SIG-M5 treated with dmso at 0.1 percent for 504 hours (cell line): ENCODE measurements around the gene TRIB2.

Experiments
- DNase-seq: peaks from one replicate; lab custom pipeline; 2025; ENCODE audit not compliant: unreplicated experiment; lab: John Stamatoyannopoulos, UW

Gene TRIB2

DNA sequence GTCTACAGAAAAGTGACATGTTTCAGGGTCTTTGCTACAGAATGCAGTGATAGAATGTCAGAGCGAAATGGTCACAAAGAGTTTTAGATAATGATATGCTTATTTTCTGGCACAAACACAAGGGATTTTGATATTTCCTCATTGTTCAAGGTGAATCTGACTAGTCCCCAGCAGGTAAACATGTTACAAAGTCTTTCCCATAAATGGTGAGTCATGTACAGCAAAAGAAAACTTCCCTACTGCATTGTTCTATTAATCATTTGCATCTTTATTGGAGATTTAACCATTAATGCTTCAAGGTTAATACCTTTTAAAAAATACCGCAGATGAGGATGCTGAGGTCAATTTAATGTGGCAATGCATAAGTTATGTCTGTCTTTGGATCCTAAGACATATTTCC lies 19.1 kb upstream of the TRIB2 start:
- no peak for DNase-seq

DNA sequence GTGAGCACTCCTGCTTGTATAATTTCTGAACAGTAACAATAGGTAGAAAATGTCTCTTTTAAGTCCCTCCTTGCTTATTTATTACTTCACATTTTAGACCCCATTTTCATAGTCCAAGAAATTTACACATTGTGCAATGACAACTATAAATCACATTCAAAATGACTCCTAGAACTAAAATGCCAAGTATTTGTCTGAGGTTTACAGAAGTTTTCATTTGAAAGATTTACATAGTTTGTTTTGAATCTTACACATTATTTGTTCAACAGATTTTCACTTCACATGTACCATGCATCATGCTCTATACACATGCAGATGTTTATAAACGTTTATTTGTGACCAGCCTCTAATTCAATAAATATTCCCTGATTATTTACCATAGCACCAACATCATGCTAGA lies 15.7 kb upstream of the TRIB2 start:
- DNase-seq = no peak

DNA sequence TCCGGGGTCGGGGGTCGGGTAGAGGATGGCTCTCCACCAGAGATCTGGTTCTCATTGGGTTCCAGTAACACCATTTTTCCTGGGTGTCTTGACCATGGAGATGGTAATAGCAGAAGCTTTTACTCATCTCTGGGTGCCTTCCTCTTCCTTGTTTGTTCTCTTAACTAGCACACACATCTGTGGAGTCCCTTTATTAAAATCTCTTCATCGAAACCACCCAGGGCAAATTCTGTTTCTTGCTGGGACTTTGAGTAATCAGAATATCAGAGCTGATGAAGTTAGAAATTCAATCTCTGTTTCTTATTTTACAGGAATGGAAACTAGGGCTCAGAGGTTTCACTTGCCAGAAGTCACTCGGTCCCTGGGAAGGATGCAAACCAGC lies 15.0 kb upstream of the TRIB2 start:
- DNase-seq = no peak

DNA sequence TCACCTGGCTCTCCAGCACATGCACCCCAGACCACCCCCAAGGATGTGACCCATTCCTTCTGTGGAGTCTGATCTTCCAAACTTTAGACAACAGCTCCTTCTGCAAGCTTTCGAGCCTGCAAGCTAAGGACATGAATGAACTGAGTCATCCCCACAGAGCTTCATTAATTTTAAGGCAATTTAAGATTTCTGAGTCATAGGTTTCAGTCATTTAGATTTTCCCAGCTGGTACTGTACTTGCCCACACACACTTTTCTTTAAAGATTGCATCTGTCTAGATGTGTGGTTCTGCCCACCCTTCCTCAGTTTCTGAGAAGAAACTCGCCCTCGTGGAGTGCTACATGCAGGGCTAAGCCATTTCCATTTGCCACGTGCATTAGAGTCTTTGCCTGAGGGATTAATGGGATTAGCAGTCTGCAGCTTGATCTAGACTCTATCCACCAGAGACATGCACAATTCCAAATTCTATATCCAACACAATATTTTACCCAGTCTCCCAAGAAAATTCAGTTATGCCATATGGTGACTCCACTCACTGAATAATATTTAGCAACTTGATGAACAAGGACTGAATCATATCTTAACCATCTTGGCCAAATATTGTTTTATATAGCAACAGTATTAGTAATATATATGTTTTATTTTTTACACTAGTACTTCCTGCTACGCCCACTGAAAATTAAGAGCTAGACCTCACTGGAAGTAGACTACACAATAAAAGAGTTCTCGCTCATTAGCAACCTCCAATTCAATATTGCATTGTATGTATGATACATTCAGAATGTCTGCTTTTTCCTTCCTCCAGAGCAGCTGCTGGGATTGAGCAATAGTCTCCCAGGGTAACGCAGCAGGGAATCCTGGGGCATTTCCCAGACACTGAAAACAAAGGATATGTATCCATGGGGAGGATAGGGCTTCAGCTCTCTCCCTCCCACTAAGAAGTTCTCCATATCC lies 14.3 kb upstream of the TRIB2 start:
- peak; percentile 32 for DNase-seq

DNA sequence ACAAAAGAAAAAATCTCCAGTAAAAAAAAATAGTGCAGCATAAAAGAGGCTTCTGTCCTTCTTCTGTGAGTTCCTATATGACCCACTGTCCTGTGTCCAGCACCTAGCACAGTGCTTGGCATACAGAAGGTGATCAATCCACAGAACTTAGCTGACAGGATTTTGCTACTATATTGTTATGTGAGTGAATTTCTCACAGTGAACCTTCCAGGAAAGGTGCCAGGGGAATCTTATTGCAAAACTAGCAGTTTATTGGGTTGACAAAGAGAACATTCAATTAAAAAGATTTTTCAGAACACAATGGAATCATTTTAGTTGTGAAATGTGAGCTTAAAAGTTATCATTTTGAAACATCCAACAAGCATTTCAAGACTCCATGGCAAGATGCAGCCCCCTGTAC lies 12.4 kb upstream of the TRIB2 start:
- DNase-seq = no peak

DNA sequence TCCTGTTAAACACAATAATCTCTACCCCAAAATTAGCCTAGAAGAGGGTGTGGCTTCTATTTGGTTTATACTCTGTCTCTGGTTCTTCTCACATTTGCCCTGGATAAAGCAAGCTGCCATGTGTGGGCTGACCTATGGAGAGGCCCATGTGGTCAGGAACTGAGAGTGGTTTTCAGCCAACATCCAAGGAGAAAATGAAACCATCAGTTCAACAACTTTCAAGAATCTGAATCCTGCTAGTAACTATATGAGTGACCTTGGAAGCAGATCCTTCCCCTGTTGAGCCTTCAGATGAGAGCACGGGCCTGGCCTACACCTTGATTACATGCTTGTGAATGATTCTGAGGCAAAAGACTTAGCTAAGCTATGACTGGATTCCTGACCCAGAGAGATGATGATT lies 11.5 kb upstream of the TRIB2 start:
- DNase-seq = no peak

DNA sequence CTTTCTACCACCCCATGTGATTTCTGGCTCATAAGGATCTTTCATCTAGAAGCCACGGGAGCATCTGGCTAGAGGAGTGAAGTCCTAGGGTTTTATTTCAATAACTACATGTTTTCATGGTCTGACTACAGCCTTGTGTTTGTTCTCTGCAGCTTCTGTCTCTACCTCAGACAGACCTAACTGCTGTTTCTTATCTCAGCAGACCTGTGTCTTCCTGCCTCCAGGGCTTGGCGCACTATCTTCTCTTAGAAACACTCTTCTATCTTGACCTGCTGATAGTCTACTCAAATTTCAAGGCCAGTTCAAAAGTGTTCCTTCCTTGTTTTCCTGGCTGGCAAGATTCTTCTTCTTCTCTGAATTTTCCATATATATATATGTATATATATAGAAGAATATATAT lies 11.0 kb upstream of the TRIB2 start:
- no peak for DNase-seq

DNA sequence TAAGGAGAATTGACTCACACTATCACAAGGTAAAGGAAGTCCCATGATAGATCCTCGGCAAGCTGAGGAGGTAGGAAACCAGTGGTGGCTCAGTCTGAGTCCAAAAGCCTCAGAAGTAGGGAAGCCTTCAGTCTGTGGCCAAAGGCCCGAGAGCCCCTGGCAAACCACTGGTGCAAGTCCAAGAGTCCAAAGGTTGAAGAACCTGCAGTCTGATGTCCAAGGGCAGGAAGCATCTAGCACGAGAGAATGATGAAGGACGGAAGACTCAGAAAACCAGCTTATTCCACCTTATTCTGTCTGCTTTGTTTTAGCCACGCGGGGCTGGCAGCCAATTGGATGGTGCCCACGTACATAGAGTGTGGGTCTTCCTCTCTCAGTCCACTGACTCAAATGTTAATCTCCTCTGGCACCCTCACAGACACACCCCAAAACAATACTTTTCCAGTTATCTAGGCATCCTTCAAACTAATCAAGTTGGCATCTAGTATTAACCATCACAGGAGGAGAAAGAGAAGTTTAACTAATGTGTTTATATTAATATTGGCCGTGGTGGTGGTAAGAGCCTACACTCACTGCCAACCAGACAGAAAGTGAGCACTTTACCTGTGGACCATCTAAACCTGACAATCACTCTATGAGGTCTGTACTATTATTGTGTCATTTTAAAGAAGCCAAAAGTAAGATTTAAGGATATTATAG lies 8.1 kb upstream of the TRIB2 start:
- no peak for DNase-seq

DNA sequence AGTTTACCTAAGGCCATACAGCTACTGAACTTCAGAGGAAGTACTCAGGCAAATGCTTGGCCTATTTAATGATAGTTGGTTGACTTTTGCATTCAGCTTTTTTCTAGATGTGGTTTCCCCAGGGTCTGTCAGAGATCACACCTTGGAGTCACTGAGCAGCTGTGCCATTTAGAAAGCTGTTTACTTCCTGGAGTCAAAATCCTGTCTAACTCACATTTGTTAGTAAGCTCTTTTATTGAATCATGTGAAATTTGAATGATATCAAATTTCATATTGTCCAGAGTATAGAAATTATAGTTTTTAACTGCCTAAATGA lies 7.6 kb upstream of the TRIB2 start:
- no peak for DNase-seq

DNA sequence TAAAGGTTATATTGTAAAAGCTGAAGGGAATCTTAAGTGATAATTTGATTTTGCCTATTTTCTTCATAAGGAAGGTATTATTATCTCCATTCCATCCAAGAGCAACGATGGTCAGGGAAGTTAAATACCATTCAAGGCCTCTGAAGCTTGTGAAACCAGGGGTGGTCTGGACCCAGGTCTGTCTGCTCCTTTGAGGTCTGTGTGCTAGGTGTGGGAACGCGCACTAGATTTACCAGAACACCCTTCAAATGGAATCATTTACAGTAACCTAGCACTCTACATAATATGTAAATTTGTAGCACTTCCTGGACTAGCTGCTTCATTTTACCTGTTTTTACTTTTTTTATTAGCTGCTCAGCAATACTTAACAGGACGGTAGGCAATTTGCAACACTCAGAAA lies 6.4 kb upstream of the TRIB2 start:
- DNase-seq = no peak

DNA sequence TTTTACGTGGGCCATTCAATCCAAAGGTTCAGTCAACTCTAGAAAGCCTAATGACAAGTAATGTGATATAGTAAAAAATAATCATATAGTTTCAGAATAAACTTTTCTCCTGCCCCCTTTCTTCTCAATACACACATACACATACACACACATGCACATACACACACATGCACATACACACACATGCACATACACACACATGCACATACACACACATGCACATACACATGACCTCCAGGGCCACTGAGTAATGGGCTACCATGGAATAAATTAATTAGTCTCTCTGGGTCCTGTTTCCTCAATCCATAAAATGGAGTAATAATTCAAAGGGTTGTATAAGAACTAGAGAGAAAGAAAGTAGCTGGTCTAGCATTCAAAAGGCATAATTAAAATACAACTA lies 5.4 kb upstream of the TRIB2 start:
- DNase-seq = no peak

DNA sequence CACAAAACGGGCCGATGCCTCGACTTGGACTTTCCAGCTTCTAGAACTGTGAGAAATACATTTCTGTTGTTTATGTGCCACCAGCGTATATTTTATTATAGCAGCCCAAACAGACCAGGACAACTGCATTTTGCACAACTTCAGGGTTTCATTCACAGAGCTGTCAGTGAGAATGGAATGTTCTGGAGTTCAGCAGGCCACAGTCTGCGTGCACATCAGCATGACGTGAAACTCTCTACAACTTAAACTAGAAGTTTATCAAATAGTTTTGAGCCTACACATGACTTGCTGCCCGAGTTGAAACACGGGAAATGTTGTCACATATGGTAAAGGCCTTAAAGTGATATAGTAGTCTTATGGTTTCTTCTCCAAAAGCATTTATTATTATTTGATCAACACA lies 3.9 kb upstream of the TRIB2 start:
- DNase-seq = no peak

DNA sequence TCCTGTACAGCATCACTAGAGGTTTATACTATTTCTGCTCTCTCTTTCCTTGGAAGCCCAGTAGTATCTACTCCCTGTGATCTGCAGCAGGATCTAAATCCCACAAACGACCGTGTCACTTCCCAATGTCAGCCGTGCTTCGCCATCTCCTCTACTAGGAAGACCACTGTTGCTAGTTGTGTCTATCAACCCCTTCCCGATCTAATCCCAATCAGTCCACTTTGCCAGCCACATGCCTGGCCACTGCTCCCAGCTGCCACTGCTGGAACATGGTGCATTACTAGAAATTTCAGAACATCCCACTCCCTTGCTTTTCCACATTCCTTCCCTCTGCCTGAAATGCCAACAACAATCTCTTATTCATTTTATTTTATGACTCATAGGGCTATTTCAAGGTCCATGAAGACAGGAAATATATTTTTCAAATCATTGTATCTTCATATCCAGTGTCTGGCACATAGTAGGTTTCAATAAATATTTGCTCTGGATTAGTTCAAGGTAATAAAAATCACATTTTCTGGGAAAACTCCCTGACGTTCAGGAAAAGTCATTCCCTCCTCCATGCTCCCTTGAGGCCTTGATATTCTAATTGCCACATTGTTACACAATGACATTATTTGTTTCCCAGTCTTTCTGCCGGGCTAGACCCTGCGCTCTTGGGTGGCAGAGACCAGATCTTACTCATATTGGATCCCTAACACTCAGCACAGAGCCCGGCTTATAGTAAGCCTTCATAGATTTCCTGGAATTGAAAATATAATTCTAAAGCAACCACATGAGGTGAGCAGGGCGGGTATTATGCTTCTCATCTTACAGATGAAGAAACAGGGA lies 2.1 kb upstream of the TRIB2 start:
- no peak for DNase-seq

DNA sequence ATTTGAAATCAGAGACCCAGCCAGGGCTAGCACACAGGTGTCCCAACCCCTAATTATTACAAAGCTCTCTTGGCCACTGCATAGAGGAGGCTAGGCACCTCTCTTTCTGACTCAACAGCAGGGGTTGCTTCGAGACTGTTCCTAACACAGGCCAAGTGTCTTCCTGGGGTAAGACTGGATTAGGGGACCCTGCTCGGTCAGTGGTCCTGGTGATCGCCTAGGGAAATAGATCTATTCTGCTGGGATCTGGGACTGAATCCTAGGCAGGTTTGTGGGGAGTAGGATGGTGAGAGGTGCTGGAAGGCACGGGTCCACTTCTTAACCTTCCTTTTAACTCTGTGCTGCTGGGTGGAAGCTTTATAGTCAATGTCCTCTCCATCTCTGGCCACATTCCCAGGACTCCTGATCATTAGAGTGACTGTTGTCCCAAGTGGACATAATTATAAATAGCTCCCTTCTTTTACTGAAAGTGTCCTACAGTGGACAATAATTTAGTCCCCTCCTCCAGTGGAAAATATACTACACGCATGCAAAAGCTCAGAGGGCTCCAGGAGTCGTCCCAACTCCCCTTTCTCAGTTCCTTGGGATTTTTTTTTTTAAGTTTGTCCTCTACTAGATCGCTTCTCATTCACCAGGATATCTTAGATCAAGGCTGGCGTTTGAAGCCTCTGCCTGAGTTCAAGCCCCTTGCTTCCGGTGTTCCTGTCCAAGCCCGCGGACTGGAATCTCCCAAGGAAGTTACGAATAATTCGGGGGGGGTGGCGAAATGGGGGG lies 1.3 kb upstream of the TRIB2 start:
- DNase-seq = no peak

DNA sequence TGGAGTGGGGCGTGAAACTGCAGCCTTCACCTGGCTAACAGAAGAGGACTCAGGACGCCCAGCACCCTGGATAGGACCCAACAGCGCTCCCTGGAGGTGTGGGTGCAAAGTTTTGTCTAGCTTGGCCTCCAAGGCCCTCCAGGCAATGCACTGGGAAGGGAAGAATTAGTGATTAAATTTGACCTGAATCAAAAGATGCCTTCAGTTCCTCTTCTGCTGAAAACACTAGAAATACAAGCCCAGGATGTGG lies 779 bp upstream of the TRIB2 start:
- peak; percentile 73 for DNase-seq

DNA sequence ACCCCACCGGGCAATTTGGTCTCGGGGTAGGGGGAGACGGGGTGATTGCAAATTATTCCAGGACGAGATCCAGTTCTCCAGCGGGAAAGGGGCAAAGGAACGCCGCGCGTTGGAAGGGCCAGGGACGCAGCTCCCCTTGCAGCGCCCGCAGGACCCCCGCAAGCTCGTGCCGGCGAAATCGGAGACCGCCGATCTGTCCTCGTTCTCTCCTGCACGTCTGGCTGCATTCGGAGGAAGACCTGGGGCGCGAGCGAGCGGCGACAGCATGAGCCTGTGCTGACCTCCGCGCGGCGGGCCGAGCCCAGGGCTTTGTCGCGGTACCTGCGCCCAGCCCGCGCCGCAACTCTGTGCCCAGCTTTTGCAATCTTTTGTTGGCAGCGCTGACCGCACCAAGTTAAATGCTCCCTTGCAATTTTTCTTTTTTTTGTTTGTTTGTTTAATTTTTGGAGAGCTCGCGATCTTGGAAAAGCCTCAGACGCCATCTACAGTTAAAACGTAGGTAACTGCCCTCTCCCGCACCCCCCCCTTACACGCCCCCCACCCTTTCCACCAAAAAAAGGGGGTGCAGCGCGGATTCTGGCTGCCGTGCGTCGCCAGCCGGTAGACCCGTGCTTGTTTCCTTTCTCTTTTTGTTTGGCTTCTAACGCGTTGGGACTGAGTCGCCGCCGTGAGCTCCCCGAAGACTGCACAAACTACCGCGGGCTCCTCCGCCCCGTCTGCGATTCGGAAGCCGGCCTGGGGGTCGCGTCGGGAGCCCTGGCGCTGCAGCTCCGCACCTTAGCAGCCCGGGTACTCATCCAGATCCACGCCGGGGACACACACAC lies 667 bp downstream of the TRIB2 start:
- peak; percentile 62 for DNase-seq

DNA sequence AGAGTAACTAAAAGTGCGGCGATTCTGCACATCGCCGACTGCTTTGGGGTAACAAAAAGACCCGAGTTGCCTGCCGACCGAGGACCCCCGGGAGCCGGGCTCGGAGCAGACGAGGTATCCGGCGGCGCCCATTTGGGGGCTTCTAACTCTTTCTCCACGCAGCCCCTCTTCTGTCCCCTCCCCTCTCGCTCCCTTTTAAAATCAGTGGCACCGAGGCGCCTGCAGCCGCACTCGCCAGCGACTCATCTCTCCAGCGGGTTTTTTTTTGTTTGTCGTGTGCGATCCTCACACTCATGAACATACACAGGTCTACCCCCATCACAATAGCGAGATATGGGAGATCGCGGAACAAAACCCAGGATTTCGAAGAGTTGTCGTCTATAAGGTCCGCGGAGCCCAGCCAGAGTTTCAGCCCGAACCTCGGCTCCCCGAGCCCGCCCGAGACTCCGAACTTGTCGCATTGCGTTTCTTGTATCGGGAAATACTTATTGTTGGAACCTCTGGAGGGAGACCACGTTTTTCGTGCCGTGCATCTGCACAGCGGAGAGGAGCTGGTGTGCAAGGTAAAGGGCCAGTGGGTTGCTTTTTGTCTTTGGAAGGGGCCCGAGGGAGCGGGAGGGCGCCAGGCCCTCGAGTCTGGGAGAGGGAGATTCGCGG lies 1.4 kb downstream of the TRIB2 start:
- DNase-seq = no peak

DNA sequence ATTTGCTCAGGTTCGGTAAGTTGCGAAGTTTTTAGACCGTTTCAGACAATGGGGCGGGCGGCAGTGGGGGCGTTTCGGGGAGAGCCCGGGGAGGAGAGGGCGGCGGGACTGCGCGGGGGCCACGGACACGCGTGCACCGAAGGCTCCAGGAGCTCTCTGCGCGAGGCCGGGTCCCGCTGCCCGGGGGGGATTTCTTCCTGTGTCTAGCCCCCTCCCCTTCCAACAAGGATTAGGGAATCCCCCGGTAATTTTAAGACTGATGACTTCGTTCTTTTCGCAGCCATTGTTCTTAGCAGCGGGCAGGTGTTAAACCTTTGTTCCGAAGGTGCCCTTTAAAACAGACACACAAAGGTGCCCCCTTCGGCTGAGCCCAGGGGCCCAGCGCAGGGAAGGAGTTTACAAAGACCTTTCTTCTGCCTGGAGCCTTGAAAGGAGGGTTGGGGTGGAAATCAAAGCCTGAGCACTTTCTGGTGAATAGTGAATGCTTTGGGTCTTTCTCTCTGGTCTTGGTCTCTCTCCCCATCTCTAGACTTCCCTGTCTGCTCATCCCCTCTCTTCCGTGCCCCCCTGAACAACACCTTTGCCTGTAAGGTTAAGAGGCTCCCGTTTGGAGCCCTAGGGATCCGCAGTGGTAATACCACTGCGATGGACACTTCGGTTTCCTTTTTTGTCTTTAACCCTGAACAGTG lies 2.1 kb downstream of the TRIB2 start:
- no peak for DNase-seq
